Activated CD4-positive, alpha-beta T cell treated with anti-CD3 and anti-CD28 coated beads for 36 hours (primary cell): ENCODE results near the gene AATF. TPM values are rescaled to one million over a fixed set of nuclear protein-coding genes. Genes with fewer than 3 reads are reported as not detected.

ENCODE experiments used
- ATAC-seq: fragments of 200-7000 bp; cut with Tn5 transposase; one replicate; pipeline ENCODE4 v1.10.0; 2021; ENCODE audit warnings: mild to moderate bottlenecking, moderate library complexity
- CTCF ChIA-PET: fragments of 350-600 bp; sonication (Branson Sonifier 250); formaldehyde crosslinking; loops from one replicate; lab custom pipeline; 2021; ENCODE audit warnings: antibody characterized with exemption; lab: Charles Lee
- POLR2A ChIA-PET: fragments of 350-600 bp; sonication (Branson Sonifier 250); formaldehyde crosslinking; loops from one replicate; lab custom pipeline; 2021; ENCODE audit warnings: antibody characterized with exemption, inconsistent platforms; lab: Charles Lee
- DNase-seq: peaks from one replicate; pipeline ENCODE4 v3.0.0-alpha.2; 2020
- H3K27ac Mint-ChIP-seq: one replicate; pipeline ENCODE4 v1.8.0; 2021; ENCODE audit warnings: mixed read lengths
- H3K27me3 Mint-ChIP-seq: one replicate; pipeline ENCODE4 v1.8.0; 2021; ENCODE audit warnings: mixed read lengths
- H3K36me3 Mint-ChIP-seq: one replicate; pipeline ENCODE4 v1.8.0; 2021; ENCODE audit warnings: low read depth, mixed read lengths
- H3K4me1 Mint-ChIP-seq: one replicate; pipeline ENCODE4 v1.8.0; 2021; ENCODE audit warnings: mixed read lengths
- H3K4me3 Mint-ChIP-seq: one replicate; pipeline ENCODE4 v1.8.0; 2021; ENCODE audit warnings: mild to moderate bottlenecking, moderate library complexity, mixed read lengths
- H3K9me3 Mint-ChIP-seq: one replicate; pipeline ENCODE4 v1.8.0; 2021; ENCODE audit warnings: low read depth, mixed read lengths
- intact Hi-C, 2 experiments: fragments of 100-400 bp; cut with DNase I in 1 of 2; cut with micrococcal nuclease in 1 of 2; formaldehyde crosslinking; loops; one replicate each; pipeline versions ENCODE4 v1.14.2 to v1.15.1; 2022 to 2024; cut with DNase I, micrococcal nuclease
- total RNA-seq, 2 experiments: library from RNA; stranded (reverse); gene quantifications; one replicate each; pipeline ENCODE4 v1.2.3, GENCODE V29; 2021

The AATF gene
- total RNA-seq, 2 experiments from 2014 or later: 87.9 to 149 TPM

- CTCF ChIA-PET: no interaction called here
- no peak overlapping the region for H3K27ac Mint-ChIP-seq
- ATAC-seq (no peak), DNase-seq (no peak)
- intact Hi-C loops: loop anchor here in 1 of 2 experiments (1.0 kb wide), 1 partner anchor 7 kb away; no protein-coding TSS in a partner anchor
- no peaks in the 10 kb centered on the region for H3K36me3 Mint-ChIP-seq
- H3K27me3 Mint-ChIP-seq: peaks cover 72% of the 10 kb centered on the region
- POLR2A ChIA-PET: interaction anchor here (0.6 kb wide), 1 partner anchor 691 kb away, joined by 3 read pairs; no protein-coding TSS in a partner anchor
- H3K4me3 Mint-ChIP-seq: no peak overlapping the region
- H3K4me1 Mint-ChIP-seq: peaks cover 29% of the 10 kb centered on the region
- no peaks in the 10 kb centered on the region for H3K9me3 Mint-ChIP-seq
Observed at GRCh38 chr17:36942631-36943125, 6.1 kb upstream of the AATF start.

GRCh38 chr17:36943250-36944191 is 5.2 kb upstream of the AATF start:
- no peak for ATAC-seq
- ChIA-PET CTCF (interaction anchor here (0.5 kb wide), 1 partner anchor 58 kb away, joined by 3 read pairs; no protein-coding TSS in a partner anchor), POLR2A (no interaction called here)
- Mint-ChIP-seq H3K9me3 (no peaks in the 10 kb centered on the region), H3K27ac (no peak overlapping the region), H3K36me3 (no peaks in the 10 kb centered on the region), H3K27me3 (peaks cover 66% of the 10 kb centered on the region), H3K4me3 (peak overlapping the region; percentile 2), H3K4me1 (peaks cover 30% of the 10 kb centered on the region)
- DNase-seq: no peak
- intact Hi-C loops: loop anchor here in 1 of 2 experiments (1.0 kb wide), 1 partner anchor 8 kb away; no protein-coding TSS in a partner anchor

GRCh38 chr17:36944553-36944952 is 4.2 kb upstream of the AATF start:
- intact Hi-C loops: no loop called here
- CTCF ChIA-PET: interaction anchor here (1.9 kb wide), 1 partner anchor 11 kb away, joined by 5 read pairs; no protein-coding TSS in a partner anchor

GRCh38 chr17:36945140-36945539 is 3.6 kb upstream of the AATF start:
- no peak overlapping the region for H3K4me3 Mint-ChIP-seq
- H3K9me3 Mint-ChIP-seq: no peaks in the 10 kb centered on the region
- intact Hi-C loops: loop anchor here in 1 of 2 experiments (5.0 kb wide), 2 partner anchors 82 to 102 kb away; no protein-coding TSS in a partner anchor
- ATAC-seq: no peak
- no peak overlapping the region for H3K27ac Mint-ChIP-seq
- ChIA-PET CTCF (interaction anchor here (1.2 to 1.9 kb wide), 2 partner anchors 12 to 222 kb away, joined by 4 to 5 read pairs; no protein-coding TSS in a partner anchor), POLR2A (interaction anchor here (0.6 kb wide), 1 partner anchor 24 kb away, joined by 3 read pairs; no protein-coding TSS in a partner anchor)
- peaks cover 53% of the 10 kb centered on the region for H3K27me3 Mint-ChIP-seq
- peaks cover 7% of the 10 kb centered on the region for H3K36me3 Mint-ChIP-seq
- peaks cover 29% of the 10 kb centered on the region for H3K4me1 Mint-ChIP-seq
- no peak for DNase-seq

More at GRCh38 chr17:36944553-36944952, 4.2 kb upstream of the AATF start:
- DNase-seq (no peak), ATAC-seq (no peak)
- Mint-ChIP-seq H3K4me1 (peaks cover 25% of the 10 kb centered on the region), H3K27ac (no peak overlapping the region), H3K4me3 (no peak overlapping the region), H3K9me3 (no peaks in the 10 kb centered on the region), H3K27me3 (peaks cover 57% of the 10 kb centered on the region), H3K36me3 (peaks cover 2% of the 10 kb centered on the region)
- POLR2A ChIA-PET: no interaction called here

GRCh38 chr17:36945959-36946725 is 2.6 kb upstream of the AATF start:
- H3K36me3 Mint-ChIP-seq: peaks cover 17% of the 10 kb centered on the region
- CTCF ChIA-PET: interaction anchor here (1.2 to 1.9 kb wide), 2 partner anchors 13 to 223 kb away, joined by 4 to 5 read pairs; no protein-coding TSS in a partner anchor
- no peak overlapping the region for H3K27ac Mint-ChIP-seq
- peaks cover 36% of the 10 kb centered on the region for H3K4me1 Mint-ChIP-seq
- intact Hi-C loops: loop anchor here in 1 of 2 experiments (5.0 kb wide), 2 partner anchors 81 to 101 kb away; no protein-coding TSS in a partner anchor
- no peak for DNase-seq
- no peak overlapping the region for H3K4me3 Mint-ChIP-seq
- H3K9me3 Mint-ChIP-seq: no peaks in the 10 kb centered on the region
- POLR2A ChIA-PET: no interaction called here
- peaks cover 43% of the 10 kb centered on the region for H3K27me3 Mint-ChIP-seq
- ATAC-seq: no peak

GRCh38 chr17:36946726-36947091 is 2.0 kb upstream of the AATF start:
- ChIA-PET CTCF (no interaction called here), POLR2A (no interaction called here)
- ATAC-seq (no peak), DNase-seq (no peak)
- Mint-ChIP-seq H3K27me3 (peaks cover 37% of the 10 kb centered on the region), H3K9me3 (no peaks in the 10 kb centered on the region), H3K4me1 (peaks cover 34% of the 10 kb centered on the region), H3K4me3 (no peak overlapping the region), H3K27ac (no peak overlapping the region), H3K36me3 (peaks cover 17% of the 10 kb centered on the region)
- intact Hi-C loops: loop anchor here in 1 of 2 experiments (5.0 kb wide), 2 partner anchors 81 to 101 kb away; no protein-coding TSS in a partner anchor

GRCh38 chr17:36947922-36948716 is 635 bp upstream of the AATF start:
- peak overlapping the region; percentile 94 for H3K27ac Mint-ChIP-seq
- peaks cover 35% of the 10 kb centered on the region for H3K27me3 Mint-ChIP-seq
- peaks cover 31% of the 10 kb centered on the region for H3K36me3 Mint-ChIP-seq
- intact Hi-C loops: loop anchor here (1.0 to 5.0 kb wide), 13 partner anchors 9 to 695 kb away; partner anchors contain the start of genes ACACA (in 1 of the 2), DDX52 (in 1 of the 2), GGNBP2 (in 1 of the 2) and LHX1 (in 1 of the 2)
- CTCF ChIA-PET: interaction anchor here (1.0 kb wide), 1 partner anchor 225 kb away, joined by 3 read pairs; no protein-coding TSS in a partner anchor
- H3K9me3 Mint-ChIP-seq: no peaks in the 10 kb centered on the region
- ATAC-seq: peak; percentile 4
- peak overlapping the region; percentile 90 for H3K4me3 Mint-ChIP-seq
- DNase-seq: peak; percentile 9
- H3K4me1 Mint-ChIP-seq: peaks cover 47% of the 10 kb centered on the region
- POLR2A ChIA-PET: interaction anchor here (1.6 kb wide), 1 partner anchor 10 kb away, joined by 8 read pairs; the partner anchor contains the start of gene LHX1

- POLR2A ChIA-PET: interaction anchor here (0.7 to 1.6 kb wide), 2 partner anchors 12 to 28 kb away, joined by 3 to 8 read pairs; partner anchors contain the start of gene LHX1
- ATAC-seq: peak; percentile 6
- CTCF ChIA-PET: interaction anchor here (1.0 to 1.1 kb wide), 2 partner anchors 16 to 226 kb away, joined by 3 to 4 read pairs; no protein-coding TSS in a partner anchor
- H3K4me3 Mint-ChIP-seq: peak overlapping the region; percentile 90
- H3K27ac Mint-ChIP-seq: peak overlapping the region; percentile 94
- intact Hi-C loops: loop anchor here (2.0 to 5.0 kb wide), 6 partner anchors 17 to 463 kb away; partner anchors contain the start of genes ACACA (in 1 of the 2), GGNBP2 (in 1 of the 2), TADA2A (in 1 of the 2) and ZNHIT3 (in 1 of the 2)
- no peak for DNase-seq
- peaks cover 26% of the 10 kb centered on the region for H3K27me3 Mint-ChIP-seq
- peaks cover 41% of the 10 kb centered on the region for H3K36me3 Mint-ChIP-seq
- H3K4me1 Mint-ChIP-seq: peaks cover 48% of the 10 kb centered on the region
- H3K9me3 Mint-ChIP-seq: no peaks in the 10 kb centered on the region
Observed at GRCh38 chr17:36949461-36949927, 740 bp downstream of the AATF start.

GRCh38 chr17:36950027-36950426 is 1.3 kb downstream of the AATF start:
- peaks cover 50% of the 10 kb centered on the region for H3K4me1 Mint-ChIP-seq

More at GRCh38 chr17:36950027-36950426, 1.3 kb downstream of the AATF start:
- H3K36me3 Mint-ChIP-seq: peaks cover 45% of the 10 kb centered on the region
- intact Hi-C loops: no loop called here
- H3K9me3 Mint-ChIP-seq: no peaks in the 10 kb centered on the region
- ATAC-seq (no peak), DNase-seq (no peak)
- peaks cover 20% of the 10 kb centered on the region for H3K27me3 Mint-ChIP-seq
- peak overlapping the region; percentile 94 for H3K27ac Mint-ChIP-seq
- peak overlapping the region; percentile 90 for H3K4me3 Mint-ChIP-seq
- CTCF ChIA-PET: interaction anchor here (1.0 kb wide), 1 partner anchor 98 kb away, joined by 4 read pairs; no protein-coding TSS in a partner anchor
- POLR2A ChIA-PET: interaction anchor here (1.6 kb wide), 1 partner anchor 12 kb away, joined by 8 read pairs; the partner anchor contains the start of gene LHX1
